MM.1S (cell line): Measurements from ENCODE around the gene IMPA2.

Experiments used
- DNase-seq: peaks from one replicate; pipeline ENCODE4 v3.0.0-alpha.2; 2015
- H2AFZ ChIP-seq: fragments of 300-600 bp; sonication (generic); 2 replicates; pipeline ENCODE4 v1.6.0; 2016; ENCODE audit warnings: antibody characterized with exemption, low read length
- H3F3A ChIP-seq: fragments of 300-600 bp; sonication (generic); 2 replicates; pipeline ENCODE4 v1.6.1; 2016; ENCODE audit warnings: mild to moderate bottlenecking, antibody characterized with exemption, low read length, moderate library complexity, mixed read lengths; ENCODE audit not compliant: insufficient read depth
- H3K27ac ChIP-seq: fragments of 300-600 bp; sonication (generic); 2 replicates; pipeline ENCODE4 v1.5.1; 2016; ENCODE audit warnings: mild to moderate bottlenecking, low read length
- H3K27me3 ChIP-seq: fragments of 300-600 bp; sonication (generic); replicated peaks from 2 replicates; pipeline ENCODE4 v1.6.0; 2016; ENCODE audit warnings: low read length; ENCODE audit not compliant: insufficient read depth
- H3K36me3 ChIP-seq: fragments of 300-600 bp; sonication (generic); replicated peaks from 2 replicates; pipeline ENCODE4 v1.6.1; 2016; ENCODE audit warnings: mild to moderate bottlenecking, low read length, mixed read lengths; ENCODE audit not compliant: insufficient read depth
- H3K4me1 ChIP-seq: fragments of 300-600 bp; sonication (generic); 2 replicates; pipeline ENCODE4 v1.6.1; 2016; ENCODE audit warnings: low read length, mixed read lengths
- H3K4me2 ChIP-seq: fragments of 300-600 bp; sonication (generic); 2 replicates; pipeline ENCODE4 v1.6.0; 2016; ENCODE audit warnings: low read depth, low read length
- H3K4me3 ChIP-seq: fragments of 300-600 bp; sonication (generic); 2 replicates; pipeline ENCODE4 v1.5.1; 2016; ENCODE audit warnings: low read length, mixed read lengths
- H3K79me2 ChIP-seq: fragments of 300-600 bp; sonication (generic); 2 replicates; pipeline ENCODE4 v1.6.1; 2016; ENCODE audit warnings: mixed run types, low read length, mixed read lengths
- H3K9ac ChIP-seq: fragments of 300-600 bp; sonication (generic); 2 replicates; pipeline ENCODE4 v1.6.1; 2016; ENCODE audit warnings: low read length, mixed read lengths
- H3K9me2 ChIP-seq: fragments of 300-600 bp; sonication (generic); replicated peaks from 2 replicates; pipeline ENCODE4 v1.6.1; 2016; ENCODE audit warnings: mild to moderate bottlenecking, low read length, mixed read lengths; ENCODE audit not compliant: insufficient read depth
- H3K9me3 ChIP-seq: fragments of 300-600 bp; sonication (generic); replicated peaks from 2 replicates; pipeline ENCODE4 v1.6.1; 2016; ENCODE audit warnings: mild to moderate bottlenecking, low read length, mixed read lengths; ENCODE audit not compliant: insufficient read depth
- H4K20me1 ChIP-seq: fragments of 300-600 bp; sonication (generic); 2 replicates; pipeline ENCODE4 v1.6.1; 2016; ENCODE audit warnings: mild to moderate bottlenecking, low read length, moderate library complexity, mixed read lengths; ENCODE audit not compliant: insufficient read depth
- EZH2 ChIP-seq: fragments of 300-600 bp; sonication (generic); optimal IDR thresholded peaks from 2 replicates; pipeline ENCODE3; 2017; ENCODE audit warnings: low read depth, mild to moderate bottlenecking, antibody characterized with exemption, low read length, mixed read lengths
- EZH2phosphoT487 ChIP-seq: fragments of 300-600 bp; sonication (generic); IDR thresholded peaks from 2 replicates; pipeline ENCODE4 v1.6.1; 2018; ENCODE audit warnings: antibody characterized with exemption, low read length
- TF ChIP-seq, protein P1 (sequence below): fragments of 300-600 bp; sonication (generic); IDR thresholded peaks from 2 replicates; pipeline ENCODE4 v1.5.1; 2016; ENCODE audit warnings: antibody characterized with exemption, low read length, mixed read lengths

The IMPA2 gene

DNA sequence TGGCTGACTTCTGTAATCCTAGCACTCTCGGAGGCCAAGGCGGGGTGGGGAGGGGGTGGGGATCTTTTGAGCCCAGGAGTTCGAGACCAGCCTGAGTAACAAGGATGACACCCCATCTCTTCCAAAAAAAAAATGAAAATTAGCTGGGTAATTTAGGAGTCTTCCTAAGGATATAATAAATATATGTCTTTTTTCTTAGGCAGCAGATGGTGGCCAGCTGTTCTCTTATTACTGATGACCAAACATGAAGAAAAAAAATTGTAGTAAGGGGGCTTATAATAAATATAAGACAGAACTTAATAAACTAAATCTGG lies 4.2 kb upstream of the IMPA2 start:
- Histone ChIP-seq H3K9me3 (no peaks in the 10 kb centered on the region), H4K20me1 (no peaks in the 10 kb centered on the region), H3K79me2 (no peaks in the 10 kb centered on the region), H2AFZ (no peak overlapping the region), H3K27ac (no peak overlapping the region), H3K27me3 (no peaks in the 10 kb centered on the region), H3K9me2 (no peaks in the 10 kb centered on the region), H3K9ac (no peak overlapping the region), H3K4me3 (no peak overlapping the region), H3K36me3 (no peaks in the 10 kb centered on the region), H3F3A (peaks cover 14% of the 10 kb centered on the region), H3K4me1 (no peaks in the 10 kb centered on the region), H3K4me2 (no peak overlapping the region)
- TF ChIP-seq, protein P1, sequence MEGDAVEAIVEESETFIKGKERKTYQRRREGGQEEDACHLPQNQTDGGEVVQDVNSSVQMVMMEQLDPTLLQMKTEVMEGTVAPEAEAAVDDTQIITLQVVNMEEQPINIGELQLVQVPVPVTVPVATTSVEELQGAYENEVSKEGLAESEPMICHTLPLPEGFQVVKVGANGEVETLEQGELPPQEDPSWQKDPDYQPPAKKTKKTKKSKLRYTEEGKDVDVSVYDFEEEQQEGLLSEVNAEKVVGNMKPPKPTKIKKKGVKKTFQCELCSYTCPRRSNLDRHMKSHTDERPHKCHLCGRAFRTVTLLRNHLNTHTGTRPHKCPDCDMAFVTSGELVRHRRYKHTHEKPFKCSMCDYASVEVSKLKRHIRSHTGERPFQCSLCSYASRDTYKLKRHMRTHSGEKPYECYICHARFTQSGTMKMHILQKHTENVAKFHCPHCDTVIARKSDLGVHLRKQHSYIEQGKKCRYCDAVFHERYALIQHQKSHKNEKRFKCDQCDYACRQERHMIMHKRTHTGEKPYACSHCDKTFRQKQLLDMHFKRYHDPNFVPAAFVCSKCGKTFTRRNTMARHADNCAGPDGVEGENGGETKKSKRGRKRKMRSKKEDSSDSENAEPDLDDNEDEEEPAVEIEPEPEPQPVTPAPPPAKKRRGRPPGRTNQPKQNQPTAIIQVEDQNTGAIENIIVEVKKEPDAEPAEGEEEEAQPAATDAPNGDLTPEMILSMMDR: no peak
- no peak for TF ChIP-seq EZH2
- TF ChIP-seq EZH2phosphoT487: no peak
- no peak for DNase-seq

DNA sequence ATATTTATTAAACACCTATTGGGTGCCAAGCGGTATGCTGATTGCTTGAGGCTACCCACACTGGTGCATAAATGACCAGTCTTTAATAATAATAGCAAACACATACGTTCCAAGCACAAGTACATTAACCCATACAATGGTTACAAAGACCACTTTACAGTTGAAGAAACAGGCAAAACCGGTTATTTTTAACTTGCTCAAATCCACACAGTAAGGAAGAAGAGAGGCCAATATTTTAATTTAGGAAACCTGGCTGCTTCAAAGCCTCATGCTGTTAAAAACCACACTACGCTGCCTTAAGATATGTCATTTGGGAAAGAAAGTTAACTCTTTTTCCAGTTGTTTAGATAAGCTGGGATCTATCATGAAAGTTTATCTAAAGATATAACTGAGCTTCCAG lies 2.4 kb upstream of the IMPA2 start:
- H3K9me2 ChIP-seq: no peaks in the 10 kb centered on the region
- H3K4me1 ChIP-seq: no peaks in the 10 kb centered on the region
- H3K9ac ChIP-seq: no peak overlapping the region
- H3F3A ChIP-seq: peaks cover 14% of the 10 kb centered on the region
- no peaks in the 10 kb centered on the region for H4K20me1 ChIP-seq
- no peak overlapping the region for H3K27ac ChIP-seq
- no peak for TF ChIP-seq EZH2phosphoT487
- no peak overlapping the region for H3K4me2 ChIP-seq
- H2AFZ ChIP-seq: no peak overlapping the region
- no peaks in the 10 kb centered on the region for H3K27me3 ChIP-seq
- DNase-seq: no peak
- H3K9me3 ChIP-seq: no peaks in the 10 kb centered on the region
- H3K79me2 ChIP-seq: no peaks in the 10 kb centered on the region
- H3K4me3 ChIP-seq: no peak overlapping the region
- no peaks in the 10 kb centered on the region for H3K36me3 ChIP-seq

DNA sequence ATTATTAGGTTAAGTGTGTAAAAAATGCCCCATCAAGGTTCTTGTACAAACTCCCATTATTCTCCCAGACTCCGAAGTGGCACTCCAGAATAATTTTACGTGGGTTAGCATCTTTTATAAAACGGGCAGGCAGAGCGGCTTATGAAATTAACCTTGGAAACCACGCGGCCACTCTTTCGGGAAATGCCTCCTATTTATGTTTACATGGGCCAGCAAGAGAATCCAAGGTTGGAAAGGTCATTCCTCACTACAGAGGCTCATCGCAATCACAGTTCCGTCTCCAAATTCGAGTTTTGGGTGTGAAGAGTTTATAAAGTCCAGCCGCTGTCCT lies 1.2 kb upstream of the IMPA2 start:
- Histone ChIP-seq H3K9ac (peak overlapping the region; percentile 78), H3K27ac (peak overlapping the region; percentile 77; the same call in 1 of the 2 replicates), H3K79me2 (no peaks in the 10 kb centered on the region), H3K36me3 (no peaks in the 10 kb centered on the region), H3K4me2 (peak overlapping the region; percentile 86), H3K4me1 (no peaks in the 10 kb centered on the region), H3F3A (peaks cover 14% of the 10 kb centered on the region), H2AFZ (peak overlapping the region; percentile 85), H3K9me2 (no peaks in the 10 kb centered on the region), H3K4me3 (peak overlapping the region; percentile 69), H3K9me3 (no peaks in the 10 kb centered on the region), H4K20me1 (no peaks in the 10 kb centered on the region), H3K27me3 (no peaks in the 10 kb centered on the region)
- no peak for DNase-seq
- TF ChIP-seq, protein P1: no peak
- TF ChIP-seq EZH2phosphoT487 (no peak), EZH2 (no peak)

DNA sequence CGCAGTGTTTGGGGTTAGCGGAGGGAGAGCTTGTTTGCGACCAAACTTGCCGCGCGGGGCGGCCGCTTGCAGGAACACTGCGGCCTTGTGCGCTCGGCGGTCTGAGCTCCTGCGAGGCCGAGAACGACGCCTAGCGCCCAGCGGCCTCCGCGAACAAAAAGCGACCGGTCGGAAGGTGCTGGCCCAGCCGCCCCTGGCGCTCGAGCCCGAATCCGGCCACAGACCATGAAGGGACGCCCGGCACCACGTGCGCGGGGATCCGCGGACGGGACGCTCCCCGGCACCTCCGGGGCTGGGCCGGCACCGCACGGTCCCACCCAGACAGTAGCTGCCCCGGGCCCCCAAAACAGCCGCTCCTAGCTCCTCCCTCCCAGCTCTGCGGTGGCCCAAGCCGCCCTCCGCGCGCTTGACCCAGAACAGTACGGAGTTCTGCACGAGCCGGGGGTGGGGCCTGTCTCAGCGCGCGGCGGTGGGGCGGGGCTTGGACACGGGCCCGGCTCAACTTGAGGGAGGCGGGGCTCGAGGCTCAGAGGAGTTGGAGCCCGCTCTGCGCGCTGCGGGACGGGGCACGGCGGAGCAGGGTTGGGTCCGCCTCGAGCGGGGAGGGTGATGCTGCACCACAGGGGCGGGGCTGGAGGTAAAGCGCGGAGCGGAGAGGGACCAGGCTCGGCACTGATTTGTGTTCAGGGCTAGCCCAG lies 664 bp upstream of the IMPA2 start:
- no peaks in the 10 kb centered on the region for H3K27me3 ChIP-seq
- peak overlapping the region; percentile 69 for H3K4me3 ChIP-seq
- H4K20me1 ChIP-seq: no peaks in the 10 kb centered on the region
- H3K4me1 ChIP-seq: no peaks in the 10 kb centered on the region
- H3K27ac ChIP-seq: peak overlapping the region; percentile 77; the same call in 1 of the 2 replicates
- peak overlapping the region; percentile 86 for H3K4me2 ChIP-seq
- H3K36me3 ChIP-seq: no peaks in the 10 kb centered on the region
- peak; percentile 98 for DNase-seq
- H2AFZ ChIP-seq: peak overlapping the region; percentile 85
- H3K9me3 ChIP-seq: no peaks in the 10 kb centered on the region
- H3K9me2 ChIP-seq: no peaks in the 10 kb centered on the region
- H3K79me2 ChIP-seq: no peaks in the 10 kb centered on the region
- H3F3A ChIP-seq: peaks cover 14% of the 10 kb centered on the region
- H3K9ac ChIP-seq: peak overlapping the region; percentile 78
- TF ChIP-seq EZH2phosphoT487 (no peak), EZH2 (no peak)
- TF ChIP-seq, protein P1: no peak
